ENCODE data around the gene UBALD1. TPM values are rescaled to one million over a fixed set of nuclear protein-coding genes. Genes with fewer than 3 reads are reported as not detected.
A peak's percentile ranks its signal among the peaks of the same experiment; 100 is the strongest.

Gene UBALD1
- total RNA-seq, 1 donor from 2014 or later = 22.9 TPM

DNA sequence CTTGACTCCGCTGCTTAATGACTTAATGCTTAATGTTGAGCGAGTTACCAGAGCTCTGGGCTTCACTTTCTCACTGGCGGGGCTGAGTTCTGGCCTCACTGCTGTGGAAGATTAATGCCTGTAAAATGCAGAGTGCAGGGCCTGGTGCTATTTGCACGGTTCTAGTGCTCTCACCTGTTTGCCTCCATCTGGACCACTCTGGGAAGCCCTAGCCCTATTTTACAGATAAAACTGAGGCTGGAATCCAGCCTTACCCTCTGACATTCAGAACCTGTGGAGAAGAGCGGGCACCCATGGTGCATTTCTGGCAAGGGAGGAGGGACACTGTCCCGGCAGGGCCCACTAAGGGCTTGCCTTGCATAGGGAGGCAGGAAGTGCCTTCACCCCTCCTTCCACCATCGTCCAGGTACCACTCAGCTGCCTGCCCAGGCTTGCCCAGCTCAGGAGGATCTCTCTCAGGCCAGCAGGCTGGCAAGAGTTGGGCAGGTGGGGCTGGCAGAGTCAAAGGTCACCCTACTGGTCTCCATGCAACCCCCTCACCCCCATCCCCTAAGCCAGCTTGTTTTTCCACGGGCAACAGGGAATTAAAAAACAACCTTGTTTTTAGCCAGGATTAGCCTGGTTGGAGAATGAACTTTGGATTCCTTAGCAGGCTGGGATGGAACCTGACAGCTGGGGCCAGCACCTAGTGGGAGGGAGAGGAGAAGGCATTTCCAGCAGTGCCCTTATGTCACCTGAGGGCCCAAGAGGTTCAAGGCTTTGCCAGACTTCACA lies 4.1 kb upstream of the UBALD1 start:
- Mint-ChIP-seq H3K27ac (ENCODE audit: unreplicated experiment) (no peak overlapping the region), H3K4me1 (ENCODE audit: low read depth) (peaks cover 24% of the 10 kb centered on the region), H3K27me3 (ENCODE audit: low read depth) (no peaks in the 10 kb centered on the region), H3K36me3 (ENCODE audit: low read depth) (no peaks in the 10 kb centered on the region), H3K9me3 (ENCODE audit: low read depth) (no peaks in the 10 kb centered on the region), H3K4me3 (ENCODE audit: unreplicated experiment) (no peak overlapping the region)
- TF ChIP-seq CTCF (IDR thresholded peaks at IDR 0.05) = no peak
- no peak for DNase-seq (ENCODE audit: low spot score)

GRCh38 chr16:4617880-4618279 lies 3.2 kb upstream of the UBALD1 start:
- peak overlapping the region; percentile 33 for H3K4me3 Mint-ChIP-seq (ENCODE audit: unreplicated experiment)
- no peak for TF ChIP-seq CTCF (IDR thresholded peaks at IDR 0.05)
- H3K36me3 Mint-ChIP-seq (ENCODE audit: low read depth) = no peaks in the 10 kb centered on the region
- H3K27me3 Mint-ChIP-seq (ENCODE audit: low read depth) = no peaks in the 10 kb centered on the region
- DNase-seq (ENCODE audit: low spot score) = no peak
- peaks cover 29% of the 10 kb centered on the region for H3K4me1 Mint-ChIP-seq (ENCODE audit: low read depth)
- no peaks in the 10 kb centered on the region for H3K9me3 Mint-ChIP-seq (ENCODE audit: low read depth)
- no peak overlapping the region for H3K27ac Mint-ChIP-seq (ENCODE audit: unreplicated experiment)

- Mint-ChIP-seq H3K4me3 (ENCODE audit: unreplicated experiment) (peak overlapping the region; percentile 96), H3K36me3 (ENCODE audit: low read depth) (no peaks in the 10 kb centered on the region), H3K4me1 (ENCODE audit: low read depth) (peaks cover 37% of the 10 kb centered on the region), H3K27ac (ENCODE audit: unreplicated experiment) (peak overlapping the region; percentile 99), H3K27me3 (ENCODE audit: low read depth) (no peaks in the 10 kb centered on the region), H3K9me3 (ENCODE audit: low read depth) (no peaks in the 10 kb centered on the region)
- peak; percentile 75 for TF ChIP-seq CTCF (IDR thresholded peaks at IDR 0.05)
- DNase-seq (ENCODE audit: low spot score) = peak; percentile 99
These were observed 1.5 kb upstream of the UBALD1 start for GRCh38 chr16:4616047-4616811.

DNA sequence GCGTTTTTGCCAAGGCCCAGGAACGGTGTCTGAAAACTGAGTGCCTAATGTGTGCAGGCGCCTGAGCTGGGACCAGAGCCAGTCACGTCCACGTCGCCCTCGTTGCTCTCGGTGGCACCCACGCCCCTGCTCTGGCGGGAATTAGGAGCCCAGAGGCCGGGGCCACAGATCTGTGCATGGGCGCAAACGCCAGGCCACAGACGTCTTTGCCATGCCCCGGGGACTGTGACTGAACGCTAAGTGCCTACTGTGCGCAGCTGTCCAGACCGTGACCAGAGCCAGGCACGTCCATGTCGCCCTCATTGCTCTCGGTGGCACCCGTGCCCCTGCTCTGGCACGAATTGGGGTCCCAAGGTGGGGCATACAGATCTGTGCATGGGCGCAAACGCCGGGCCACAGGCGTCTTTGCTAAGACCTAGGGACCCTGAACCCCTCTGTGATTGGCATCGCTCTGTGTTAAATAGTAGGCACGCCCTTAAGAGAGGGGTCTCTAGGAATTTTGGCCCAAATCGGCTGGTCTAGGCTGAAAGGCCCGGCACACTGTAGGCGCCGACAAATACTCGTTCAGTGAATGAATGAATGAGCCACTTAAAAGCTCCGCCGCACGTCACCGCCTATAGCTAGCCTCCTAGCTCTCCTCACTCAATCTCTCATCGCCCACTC lies 827 bp upstream of the UBALD1 start:
- H3K27me3 Mint-ChIP-seq (ENCODE audit: low read depth) = no peaks in the 10 kb centered on the region
- H3K4me1 Mint-ChIP-seq (ENCODE audit: low read depth) = peaks cover 38% of the 10 kb centered on the region
- H3K9me3 Mint-ChIP-seq (ENCODE audit: low read depth) = no peaks in the 10 kb centered on the region
- H3K4me3 Mint-ChIP-seq (ENCODE audit: unreplicated experiment) = peak overlapping the region; percentile 78
- no peaks in the 10 kb centered on the region for H3K36me3 Mint-ChIP-seq (ENCODE audit: low read depth)
- no peak for TF ChIP-seq CTCF (IDR thresholded peaks at IDR 0.05)
- peak overlapping the region; percentile 95 for H3K27ac Mint-ChIP-seq (ENCODE audit: unreplicated experiment)
- no peak for DNase-seq (ENCODE audit: low spot score)
